ENCODE data around the gene ATXN1.

The ATXN1 gene

GRCh38 chr6:16372029-16372776 lies 389.1 kb downstream of the ATXN1 start:
- no peak for DNase-seq

GRCh38 chr6:16371401-16371800 lies 389.9 kb downstream of the ATXN1 start:
- DNase-seq = no peak

GRCh38 chr6:16370943-16371342 lies 390.3 kb downstream of the ATXN1 start:
- no peak for DNase-seq

GRCh38 chr6:16369989-16370388 lies 391.3 kb downstream of the ATXN1 start:
- no peak for DNase-seq

- DNase-seq = no peak
These were observed 392.0 kb downstream of the ATXN1 start for GRCh38 chr6:16369140-16369745.

- DNase-seq = no peak
These were observed 393.7 kb downstream of the ATXN1 start for GRCh38 chr6:16367571-16367970.

GRCh38 chr6:16363749-16364148 lies 397.5 kb downstream of the ATXN1 start:
- no peak for DNase-seq

GRCh38 chr6:16362819-16363589 lies 398.3 kb downstream of the ATXN1 start:
- no peak for DNase-seq

- DNase-seq = no peak
These were observed 399.0 kb downstream of the ATXN1 start for GRCh38 chr6:16362296-16362695.

GRCh38 chr6:16361861-16362260 lies 399.4 kb downstream of the ATXN1 start:
- no peak for DNase-seq

GRCh38 chr6:16361121-16361520 lies 400.1 kb downstream of the ATXN1 start:
- DNase-seq = no peak

- DNase-seq = no peak
These were observed 400.9 kb downstream of the ATXN1 start for GRCh38 chr6:16360365-16360764.

- no peak for DNase-seq
These were observed 401.7 kb downstream of the ATXN1 start for GRCh38 chr6:16359563-16359962.

GRCh38 chr6:16358531-16359138 lies 402.6 kb downstream of the ATXN1 start:
- no peak for DNase-seq

- DNase-seq = no peak
These were observed 405.4 kb downstream of the ATXN1 start for GRCh38 chr6:16355699-16356446.

- DNase-seq = no peak
These were observed 406.0 kb downstream of the ATXN1 start for GRCh38 chr6:16355238-16355637.

- DNase-seq = no peak
These were observed 406.6 kb downstream of the ATXN1 start for GRCh38 chr6:16354692-16355091.

- no peak for DNase-seq
These were observed 408.3 kb downstream of the ATXN1 start for GRCh38 chr6:16352821-16353438.

- no peak for DNase-seq
These were observed 409.0 kb downstream of the ATXN1 start for GRCh38 chr6:16352258-16352635.

GRCh38 chr6:16349544-16349943 lies 411.7 kb downstream of the ATXN1 start:
- DNase-seq = no peak

GRCh38 chr6:16346831-16347230 lies 414.4 kb downstream of the ATXN1 start:
- no peak for DNase-seq
